Activated CD8-positive, alpha-beta memory T cell treated with anti-CD3 and anti-CD28 coated beads for 48 hours (primary cell): Measurements from ENCODE around the gene LRP1B.

Experiments used
- DNase-seq, 3 experiments: peaks; one replicate each; pipeline ENCODE4 v3.0.0-alpha.2; 2020; ENCODE audit warnings: low read depth in 2 of 3, low spot score in 2 of 3

The LRP1B gene

DNA sequence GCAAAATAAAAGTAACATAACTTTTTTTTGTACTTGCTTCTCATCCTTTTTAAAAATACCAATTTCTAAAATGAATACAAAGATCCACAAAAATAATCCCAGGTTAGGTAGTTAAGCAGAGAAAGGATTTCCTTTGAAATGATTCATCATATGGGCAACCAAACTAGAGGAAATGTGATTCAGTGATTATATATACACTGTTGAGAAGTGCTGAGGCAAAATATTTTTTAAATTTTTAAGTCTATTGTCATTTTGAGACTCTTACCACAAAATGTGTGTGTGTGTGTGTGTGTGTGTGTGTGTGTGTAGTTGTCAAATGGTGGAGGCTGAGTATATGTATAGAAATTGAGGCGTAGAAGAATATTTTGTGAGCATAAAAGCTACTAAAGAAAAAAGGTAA, 1075.3 kb downstream of the LRP1B start:
- DNase-seq = no peak

- DNase-seq = no peak
Measured at GRCh38 chr2:141048951-141049350, 1081.9 kb downstream of the LRP1B start.

DNA sequence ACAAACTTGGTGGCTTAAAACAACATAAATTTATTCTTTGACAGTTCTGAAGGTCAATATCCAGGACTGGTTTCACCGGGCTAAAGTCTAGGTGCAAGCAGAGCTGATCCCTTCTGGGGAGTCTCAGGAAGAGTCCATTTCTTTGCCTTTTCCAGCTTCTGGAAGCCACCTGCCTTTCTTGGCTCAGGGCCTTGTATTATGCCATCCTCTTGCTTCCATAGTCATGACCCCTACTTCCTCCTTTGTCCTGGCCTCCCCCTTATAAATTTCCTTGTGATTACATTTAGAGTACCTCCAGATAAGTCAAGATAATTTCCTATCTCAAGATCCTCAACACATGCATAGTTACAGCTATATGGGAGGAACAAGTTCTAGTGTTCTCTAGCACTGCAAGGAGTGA, 1089.5 kb downstream of the LRP1B start:
- no peak for DNase-seq

GRCh38 chr2:141038341-141038740, 1092.5 kb downstream of the LRP1B start:
- DNase-seq = no peak

DNA sequence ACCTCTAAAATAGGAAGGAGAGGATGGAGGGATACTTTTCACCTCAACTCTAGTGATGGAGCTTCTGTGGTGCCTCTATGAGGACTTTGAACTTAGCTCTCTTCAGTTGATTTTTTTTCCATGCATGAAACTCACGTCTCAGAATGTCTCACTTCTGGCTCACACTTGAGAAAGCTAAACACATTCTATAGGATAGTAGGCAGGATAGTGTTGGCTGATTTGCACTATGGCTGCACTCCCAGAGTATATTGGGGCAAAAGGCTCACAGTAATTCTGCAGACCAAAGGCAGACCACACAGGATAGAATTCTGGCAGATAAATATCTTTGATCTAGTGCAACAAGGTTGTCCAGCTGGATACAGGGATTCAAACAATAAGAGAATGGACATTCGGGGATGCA, 1093.5 kb downstream of the LRP1B start:
- DNase-seq = no peak

DNA sequence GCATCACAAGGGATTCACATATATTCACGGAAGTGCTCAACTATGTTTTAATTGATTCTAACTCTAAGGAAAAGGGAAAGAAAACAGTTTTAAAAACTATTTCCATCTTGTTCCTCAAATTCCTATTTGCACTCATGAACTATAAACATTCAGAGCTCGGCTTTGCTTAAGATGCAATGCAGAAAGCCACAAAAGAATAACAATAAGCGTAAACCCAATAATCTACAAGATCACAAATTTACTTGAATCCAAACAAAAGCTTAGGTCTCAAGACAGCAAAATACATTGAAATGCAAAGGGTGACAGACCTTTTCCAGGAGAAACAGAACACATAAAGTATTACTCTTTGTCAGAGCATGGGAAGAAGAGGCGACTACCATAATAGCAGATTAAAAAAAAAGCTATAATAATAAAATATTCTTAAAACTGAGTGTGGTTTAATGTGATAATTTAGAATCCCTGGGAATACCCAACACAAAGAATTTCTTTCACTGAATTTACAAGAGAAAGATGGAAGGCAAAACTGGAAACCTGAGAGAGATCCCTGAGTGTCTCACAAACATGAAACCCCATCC, 1094.9 kb downstream of the LRP1B start:
- no peak for DNase-seq

DNA sequence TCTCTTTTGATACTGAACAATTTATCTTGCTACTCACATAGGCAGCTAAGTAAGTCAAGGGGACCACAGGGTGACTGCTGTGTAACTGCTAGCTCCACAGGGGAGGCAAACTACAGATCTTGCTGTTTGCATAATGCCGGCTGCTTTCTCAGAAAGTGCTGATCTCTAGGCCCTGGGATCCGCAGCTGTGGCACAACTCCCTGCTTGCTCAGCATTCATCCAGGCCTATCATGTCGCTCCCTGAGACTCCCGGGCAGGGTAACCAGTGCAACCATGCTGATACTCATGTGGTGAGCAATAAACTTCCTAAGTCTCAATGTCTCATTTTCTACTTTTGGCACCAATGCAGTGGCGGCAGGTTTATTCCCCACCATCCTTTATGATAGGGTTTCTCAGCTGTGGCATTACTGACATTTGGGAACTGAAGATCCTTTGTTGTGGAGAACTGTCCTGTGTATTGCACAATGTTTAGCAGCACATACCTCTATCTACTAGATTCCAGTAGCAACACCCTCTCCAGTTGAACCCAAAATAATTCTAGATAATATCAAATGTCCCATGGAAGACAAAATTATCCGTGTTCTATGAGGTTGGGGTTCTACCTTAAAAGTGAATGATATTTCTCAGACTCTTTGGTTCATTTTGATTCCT, 1101.3 kb downstream of the LRP1B start:
- DNase-seq = no peak

- no peak for DNase-seq
Measured at GRCh38 chr2:141027221-141027620, 1103.6 kb downstream of the LRP1B start.

DNA sequence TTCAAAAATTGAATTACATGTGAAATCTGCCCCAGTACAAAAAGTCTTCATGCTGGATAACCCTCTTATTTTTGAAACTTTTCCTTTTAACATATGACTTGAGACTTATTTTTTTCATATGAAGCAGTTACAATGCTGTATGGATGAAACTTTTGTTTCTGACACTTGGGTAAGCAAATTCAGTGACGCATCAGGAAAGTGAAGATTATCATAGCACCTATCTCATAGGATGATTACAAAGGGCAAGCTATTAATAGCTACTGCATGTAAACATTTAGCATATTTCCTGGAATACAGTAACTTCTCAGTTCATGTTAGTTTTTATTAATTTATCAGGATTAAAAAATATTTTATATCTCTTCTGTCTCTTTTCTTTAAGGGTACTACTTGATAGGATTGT, 1109.2 kb downstream of the LRP1B start:
- no peak for DNase-seq

DNA sequence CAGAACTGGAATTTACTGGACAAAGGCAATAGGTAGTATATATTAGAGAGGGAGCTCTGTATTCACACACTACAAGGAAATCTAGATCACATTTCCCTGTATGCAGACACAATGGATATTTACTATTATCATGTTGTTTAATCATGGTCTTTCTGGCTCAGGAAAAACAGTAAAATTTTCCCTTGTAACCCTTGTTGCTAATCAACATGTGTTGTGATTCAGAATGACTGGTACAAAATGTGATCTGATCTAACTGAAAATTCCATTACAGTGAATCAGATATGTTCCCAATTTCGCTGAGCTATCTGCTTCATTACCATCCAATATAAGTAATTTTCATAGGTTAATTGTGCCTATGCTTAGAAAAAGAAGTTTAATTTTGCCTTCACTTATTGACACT, 1109.7 kb downstream of the LRP1B start:
- no peak for DNase-seq

DNA sequence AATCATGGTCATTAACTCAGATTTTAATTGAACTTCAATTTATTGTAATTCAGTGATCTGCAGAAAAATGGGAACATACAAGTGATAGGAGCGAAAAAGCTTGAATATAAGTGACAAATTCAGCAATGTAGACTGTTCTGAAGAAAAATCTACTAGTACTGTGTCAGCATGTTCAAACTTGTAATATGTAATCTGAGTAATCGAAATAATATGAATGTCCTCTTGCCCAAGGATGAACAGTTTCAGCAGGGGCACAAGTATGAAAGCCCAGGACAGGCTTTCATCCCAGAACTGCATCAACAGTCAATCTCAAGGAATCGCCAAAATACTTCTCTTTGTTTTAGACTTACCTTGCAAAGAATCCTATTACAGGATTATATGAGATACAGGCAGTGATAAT, 1110.5 kb downstream of the LRP1B start:
- no peak for DNase-seq

DNA sequence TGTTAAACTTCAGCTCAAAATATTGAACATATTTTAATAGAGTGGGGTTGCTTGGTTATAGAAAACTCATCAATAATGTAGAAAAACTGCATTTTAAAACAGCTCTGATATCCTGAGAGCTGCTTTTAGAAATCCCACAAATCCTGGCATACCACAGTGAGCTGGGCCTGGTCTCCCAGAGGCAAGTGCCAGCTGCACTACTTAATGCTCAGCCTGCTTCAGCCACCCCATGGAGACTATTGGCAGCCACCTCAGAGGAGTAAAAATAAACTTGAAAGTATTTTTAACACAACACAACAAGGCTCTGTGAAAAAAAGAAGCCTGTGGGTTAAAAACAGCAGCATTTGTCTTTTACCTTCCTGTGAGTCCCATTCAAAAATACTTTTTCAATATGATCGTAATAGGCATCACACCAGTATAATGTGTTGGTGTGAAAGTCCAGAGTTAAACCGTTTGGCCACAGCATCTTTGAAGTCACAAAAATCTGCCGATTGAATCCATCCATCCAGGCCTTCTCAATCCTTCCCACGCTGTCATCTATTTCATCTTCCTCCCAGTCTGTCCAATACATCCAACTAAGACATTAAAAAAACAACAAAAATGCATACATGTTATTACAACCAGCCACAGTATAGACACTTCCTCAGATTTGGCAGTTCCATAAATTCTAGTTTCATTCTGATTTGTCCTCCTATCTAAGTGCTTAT, 1115.3 kb downstream of the LRP1B start:
- no peak for DNase-seq

DNA sequence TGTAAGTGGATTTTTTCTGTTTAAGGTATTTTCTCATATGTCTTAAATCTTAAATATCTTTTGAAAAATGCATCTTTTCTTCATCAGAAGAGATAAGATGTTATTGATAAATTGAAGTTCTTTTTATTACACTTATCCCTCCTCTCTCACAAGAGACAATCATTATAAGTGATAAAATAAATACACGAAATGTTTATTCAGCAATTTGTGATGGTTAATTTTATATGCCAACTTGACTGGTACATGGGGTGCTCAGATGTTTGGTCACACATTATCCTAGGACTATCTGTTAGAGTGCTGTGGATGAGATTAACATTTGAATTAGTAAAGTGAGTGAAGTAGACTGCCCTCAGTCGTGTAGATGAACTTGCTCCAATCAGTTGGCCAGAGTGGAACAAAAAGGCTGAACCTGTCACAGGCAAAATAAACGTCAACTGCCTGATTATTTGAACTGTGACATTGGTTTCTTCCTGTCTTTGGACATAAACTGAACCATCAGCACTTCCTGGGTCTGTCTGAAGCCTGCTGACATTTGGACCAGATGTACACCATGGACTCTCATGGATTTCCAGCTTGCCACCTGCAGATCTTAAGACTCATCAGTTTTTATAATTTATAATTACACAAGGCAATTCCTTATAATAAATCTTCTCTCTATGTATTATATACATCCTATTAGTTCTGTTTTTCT, 1126.7 kb downstream of the LRP1B start:
- DNase-seq = no peak

- no peak for DNase-seq
Measured at GRCh38 chr2:141001750-141002149, 1129.1 kb downstream of the LRP1B start.

- DNase-seq = no peak
Measured at GRCh38 chr2:140998577-140998976, 1132.2 kb downstream of the LRP1B start.

- DNase-seq = no peak
Measured at GRCh38 chr2:140998017-140998416, 1132.8 kb downstream of the LRP1B start.

DNA sequence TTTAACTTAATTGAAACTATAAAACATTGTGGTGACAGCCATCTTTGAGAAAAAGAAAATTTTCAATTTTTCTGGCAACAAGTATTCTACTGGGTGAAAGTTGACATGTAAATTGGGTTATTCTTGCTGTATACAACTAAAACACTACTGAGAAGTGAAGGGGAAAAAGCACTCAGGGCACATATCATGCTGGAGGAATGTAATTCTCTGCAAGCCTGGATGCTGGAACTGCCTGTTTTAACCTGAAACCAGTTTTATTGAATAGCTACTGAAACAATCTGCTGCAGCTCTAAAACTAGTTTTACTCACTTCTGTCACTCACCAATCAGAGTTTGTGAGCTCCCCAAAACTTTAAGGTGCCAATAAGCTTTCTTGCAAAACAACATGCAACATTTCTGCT, 1136.0 kb downstream of the LRP1B start:
- no peak for DNase-seq

- no peak for DNase-seq
Measured at GRCh38 chr2:140990416-140990815, 1140.4 kb downstream of the LRP1B start.

DNA sequence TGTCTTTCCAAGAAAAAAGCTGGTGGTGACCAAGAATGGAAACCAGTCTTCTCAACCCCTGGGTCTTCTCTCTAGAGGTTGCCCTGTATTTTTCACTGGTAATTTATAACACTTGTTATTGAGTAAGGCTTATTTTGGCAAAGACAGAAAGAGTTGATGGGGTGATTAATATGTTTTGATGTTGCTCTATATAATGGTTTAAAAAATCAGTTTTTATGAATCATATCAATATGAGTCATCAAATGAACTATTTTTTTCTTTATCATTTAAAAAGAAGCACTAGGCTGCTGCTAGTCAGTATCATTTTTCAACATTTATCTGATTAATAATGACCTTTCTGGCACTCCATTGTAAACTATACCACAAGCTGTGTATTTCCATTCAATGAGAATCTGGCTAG, 1142.2 kb downstream of the LRP1B start:
- no peak for DNase-seq

DNA sequence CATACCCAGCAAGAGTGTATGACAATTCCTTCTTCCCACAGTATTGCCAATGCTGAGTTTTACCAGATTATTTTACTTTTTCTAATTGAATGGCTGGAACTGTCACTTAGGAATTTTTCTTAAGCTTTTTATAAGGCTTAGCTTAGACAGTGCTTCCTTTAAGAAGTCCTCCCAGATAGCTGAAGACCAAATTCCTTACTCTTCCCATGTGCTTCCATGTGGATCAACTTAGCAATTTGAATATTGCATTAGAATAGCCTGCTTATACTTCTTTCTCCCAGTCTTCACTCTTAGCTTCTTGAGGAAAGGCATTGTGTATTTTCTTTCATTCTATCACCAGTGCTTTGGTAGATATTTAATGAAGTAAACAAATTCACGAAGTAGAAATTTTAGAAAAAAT, 1144.4 kb downstream of the LRP1B start:
- DNase-seq = no peak

- DNase-seq = no peak
Measured at GRCh38 chr2:140975237-140975636, 1155.6 kb downstream of the LRP1B start.

- DNase-seq = no peak
Measured at GRCh38 chr2:140972724-140973123, 1158.1 kb downstream of the LRP1B start.
